ENCODE results near the gene RFPL3.
"Not testable (repeated sequence)": the region's sequence is repeated elsewhere in the genome, so short reads cannot be mapped to it uniquely, and the experiment has no call there.

GRCh38 chr22:32357567-32357966 is at the start of gene RFPL3:
- not testable (repeated sequence) for TF ChIP-seq POLR2AphosphoS5 (IDR thresholded peaks at IDR 0.05; ENCODE audit: low read depth, low read length); SIN3A (IDR thresholded peaks at IDR 0.05; ENCODE audit: borderline replicate concordance, insufficient read depth, low read length); REST (IDR thresholded peaks at IDR 0.05; ENCODE audit: insufficient read depth in 1 of 2, low read depth in 2 of 2, low read length in 2 of 2); TAF1 (IDR thresholded peaks at IDR 0.05; ENCODE audit: borderline replicate concordance, insufficient read depth, low read length); FOXP2 (optimal IDR thresholded peaks at IDR 0.05; ENCODE audit: borderline replicate concordance, extremely low read depth, extremely low read length, insufficient read depth)

All from PFSK-1 (cell line).